Activated CD8-positive, alpha-beta memory T cell treated with anti-CD3 and anti-CD28 coated beads, Interleukin-2, amount 10 ng/mL, durations not matched to agents 7 days and 5 days (primary cell): Measurements from ENCODE around the gene RBM47. TPM values are rescaled to one million over a fixed set of nuclear protein-coding genes. Genes with fewer than 3 reads are reported as not detected.
"Not testable (repeated sequence)": the region's sequence is repeated elsewhere in the genome, so short reads cannot be mapped to it uniquely, and the experiment has no call there.

ENCODE experiments used
- ATAC-seq: fragments of 150-1000 bp; cut with Tn5 transposase; one replicate; pipeline ENCODE4 v1.10.0; 2021; ENCODE audit warnings: moderate library complexity
- CTCF ChIA-PET: fragments of 350-600 bp; sonication (Branson Sonifier 250); formaldehyde crosslinking; loops from one replicate; lab custom pipeline; 2021; ENCODE audit warnings: antibody characterized with exemption; lab: Charles Lee
- DNase-seq: peaks from one replicate; pipeline ENCODE4 v3.0.0-alpha.2; 2020
- H3K27ac Mint-ChIP-seq: one replicate; pipeline ENCODE4 v1.8.0; 2021; ENCODE audit warnings: mild to moderate bottlenecking, mixed read lengths
- H3K27me3 Mint-ChIP-seq: one replicate; pipeline ENCODE4 v1.8.0; 2021; ENCODE audit warnings: mixed read lengths
- H3K36me3 Mint-ChIP-seq: one replicate; pipeline ENCODE4 v1.8.0; 2021; ENCODE audit warnings: mild to moderate bottlenecking, mixed read lengths
- H3K4me1 Mint-ChIP-seq: one replicate; pipeline ENCODE4 v1.8.0; 2021; ENCODE audit warnings: mixed read lengths
- H3K4me3 Mint-ChIP-seq: one replicate; pipeline ENCODE4 v1.8.0; 2021; ENCODE audit warnings: mild to moderate bottlenecking, moderate library complexity, mixed read lengths
- H3K9me3 Mint-ChIP-seq: one replicate; pipeline ENCODE4 v1.8.0; 2022; ENCODE audit warnings: low read depth, mixed read lengths
- total RNA-seq, 2 experiments: library from RNA; stranded (reverse); gene quantifications; one replicate each; pipeline ENCODE4 v1.2.3, GENCODE V29; 2021

Gene RBM47
- total RNA-seq, 2 experiments from 2014 or later, result 2.2 to 2.3 TPM

- no peak overlapping the region for H3K27ac Mint-ChIP-seq
- no peak for DNase-seq
- peaks cover 2% of the 10 kb centered on the region for H3K36me3 Mint-ChIP-seq
- peaks cover 14% of the 10 kb centered on the region for H3K4me1 Mint-ChIP-seq
- H3K9me3 Mint-ChIP-seq, result no peaks in the 10 kb centered on the region
- peaks cover 15% of the 10 kb centered on the region for H3K27me3 Mint-ChIP-seq
- ATAC-seq, result peak; percentile 51
- no peak overlapping the region for H3K4me3 Mint-ChIP-seq
- CTCF ChIA-PET, result interaction anchor here (0.6 kb wide), 2 partner anchors 72 to 78 kb away, joined by 3 to 4 read pairs; no protein-coding TSS in a partner anchor
These were observed 162.9 kb downstream of the RBM47 start for GRCh38 chr4:40466789-40467188.

- Mint-ChIP-seq H3K27ac (no peak overlapping the region), H3K36me3 (peaks cover 2% of the 10 kb centered on the region), H3K4me3 (no peak overlapping the region), H3K4me1 (peaks cover 14% of the 10 kb centered on the region), H3K27me3 (peaks cover 9% of the 10 kb centered on the region), H3K9me3 (no peaks in the 10 kb centered on the region)
- CTCF ChIA-PET, result no interaction called here
- ATAC-seq (no peak), DNase-seq (no peak)
These were observed 167.3 kb downstream of the RBM47 start for GRCh38 chr4:40462326-40462725.

GRCh38 chr4:40461879-40462278 lies 167.8 kb downstream of the RBM47 start:
- Mint-ChIP-seq H3K27ac (no peak overlapping the region), H3K4me3 (no peak overlapping the region), H3K9me3 (no peaks in the 10 kb centered on the region), H3K4me1 (peaks cover 12% of the 10 kb centered on the region), H3K27me3 (peaks cover 9% of the 10 kb centered on the region), H3K36me3 (peaks cover 2% of the 10 kb centered on the region)
- CTCF ChIA-PET, result no interaction called here
- no peak for ATAC-seq
- DNase-seq, result no peak

GRCh38 chr4:40461062-40461461 lies 168.6 kb downstream of the RBM47 start:
- CTCF ChIA-PET, result no interaction called here
- no peaks in the 10 kb centered on the region for H3K36me3 Mint-ChIP-seq
- peaks cover 8% of the 10 kb centered on the region for H3K4me1 Mint-ChIP-seq
- H3K27ac Mint-ChIP-seq, result no peak overlapping the region
- H3K27me3 Mint-ChIP-seq, result peaks cover 9% of the 10 kb centered on the region
- H3K9me3 Mint-ChIP-seq, result no peaks in the 10 kb centered on the region
- H3K4me3 Mint-ChIP-seq, result no peak overlapping the region
- DNase-seq (no peak), ATAC-seq (no peak)

GRCh38 chr4:40458683-40459082 lies 171.0 kb downstream of the RBM47 start:
- no peak overlapping the region for H3K4me3 Mint-ChIP-seq
- no peaks in the 10 kb centered on the region for H3K36me3 Mint-ChIP-seq
- peaks cover 3% of the 10 kb centered on the region for H3K4me1 Mint-ChIP-seq
- no peak overlapping the region for H3K27ac Mint-ChIP-seq
- CTCF ChIA-PET, result interaction anchor here (1.0 kb wide), 1 partner anchor 19 kb away, joined by 3 read pairs; no protein-coding TSS in a partner anchor
- H3K27me3 Mint-ChIP-seq, result peaks cover 6% of the 10 kb centered on the region
- DNase-seq (no peak), ATAC-seq (no peak)
- H3K9me3 Mint-ChIP-seq, result no peaks in the 10 kb centered on the region

- ATAC-seq (no peak), DNase-seq (no peak)
- peaks cover 3% of the 10 kb centered on the region for H3K4me1 Mint-ChIP-seq
- no peaks in the 10 kb centered on the region for H3K9me3 Mint-ChIP-seq
- no peak overlapping the region for H3K27ac Mint-ChIP-seq
- H3K27me3 Mint-ChIP-seq, result peaks cover 6% of the 10 kb centered on the region
- CTCF ChIA-PET, result interaction anchor here (1.0 kb wide), 1 partner anchor 18 kb away, joined by 3 read pairs; no protein-coding TSS in a partner anchor
- no peak overlapping the region for H3K4me3 Mint-ChIP-seq
- H3K36me3 Mint-ChIP-seq, result no peaks in the 10 kb centered on the region
These were observed 171.6 kb downstream of the RBM47 start for GRCh38 chr4:40458109-40458508.

GRCh38 chr4:40455340-40455902 lies 174.2 kb downstream of the RBM47 start:
- DNase-seq (no peak), ATAC-seq (no peak)
- no peak overlapping the region for H3K4me3 Mint-ChIP-seq
- H3K36me3 Mint-ChIP-seq, result no peaks in the 10 kb centered on the region
- CTCF ChIA-PET, result no interaction called here
- no peaks in the 10 kb centered on the region for H3K9me3 Mint-ChIP-seq
- no peak overlapping the region for H3K27ac Mint-ChIP-seq
- no peaks in the 10 kb centered on the region for H3K27me3 Mint-ChIP-seq
- H3K4me1 Mint-ChIP-seq, result peaks cover 12% of the 10 kb centered on the region

GRCh38 chr4:40454816-40455215 lies 174.8 kb downstream of the RBM47 start:
- Mint-ChIP-seq H3K4me1 (peaks cover 12% of the 10 kb centered on the region), H3K27ac (no peak overlapping the region), H3K4me3 (no peak overlapping the region), H3K27me3 (no peaks in the 10 kb centered on the region), H3K9me3 (no peaks in the 10 kb centered on the region), H3K36me3 (no peaks in the 10 kb centered on the region)
- ATAC-seq, result no peak
- CTCF ChIA-PET, result no interaction called here
- no peak for DNase-seq

- no peaks in the 10 kb centered on the region for H3K27me3 Mint-ChIP-seq
- H3K9me3 Mint-ChIP-seq, result no peaks in the 10 kb centered on the region
- DNase-seq (no peak), ATAC-seq (no peak)
- CTCF ChIA-PET, result no interaction called here
- H3K27ac Mint-ChIP-seq, result no peak overlapping the region
- H3K4me3 Mint-ChIP-seq, result no peak overlapping the region
- no peaks in the 10 kb centered on the region for H3K36me3 Mint-ChIP-seq
- H3K4me1 Mint-ChIP-seq, result peaks cover 12% of the 10 kb centered on the region
These were observed 175.8 kb downstream of the RBM47 start for GRCh38 chr4:40453912-40454311.

- DNase-seq (no peak), ATAC-seq (no peak)
- H3K36me3 Mint-ChIP-seq, result no peaks in the 10 kb centered on the region
- no peak overlapping the region for H3K4me3 Mint-ChIP-seq
- no peaks in the 10 kb centered on the region for H3K9me3 Mint-ChIP-seq
- H3K27ac Mint-ChIP-seq, result no peak overlapping the region
- peaks cover 10% of the 10 kb centered on the region for H3K4me1 Mint-ChIP-seq
- CTCF ChIA-PET, result no interaction called here
- H3K27me3 Mint-ChIP-seq, result no peaks in the 10 kb centered on the region
These were observed 180.8 kb downstream of the RBM47 start for GRCh38 chr4:40448875-40449274.

GRCh38 chr4:40446839-40447238 lies 182.8 kb downstream of the RBM47 start:
- no peak overlapping the region for H3K4me3 Mint-ChIP-seq
- H3K27me3 Mint-ChIP-seq, result no peaks in the 10 kb centered on the region
- DNase-seq, result no peak
- no peak for ATAC-seq
- no peaks in the 10 kb centered on the region for H3K36me3 Mint-ChIP-seq
- no peaks in the 10 kb centered on the region for H3K9me3 Mint-ChIP-seq
- no peak overlapping the region for H3K27ac Mint-ChIP-seq
- H3K4me1 Mint-ChIP-seq, result peaks cover 5% of the 10 kb centered on the region
- CTCF ChIA-PET, result interaction anchor here (1.6 kb wide), 1 partner anchor 121 kb away, joined by 4 read pairs; no protein-coding TSS in a partner anchor

GRCh38 chr4:40446261-40446750 lies 183.4 kb downstream of the RBM47 start:
- not testable (repeated sequence) for H3K4me1 Mint-ChIP-seq, H3K27me3 Mint-ChIP-seq, H3K27ac Mint-ChIP-seq, ATAC-seq, H3K36me3 Mint-ChIP-seq, DNase-seq, H3K9me3 Mint-ChIP-seq, H3K4me3 Mint-ChIP-seq
- CTCF ChIA-PET, result interaction anchor here (1.6 kb wide), 1 partner anchor 121 kb away, joined by 4 read pairs; no protein-coding TSS in a partner anchor

- peaks cover 3% of the 10 kb centered on the region for H3K4me1 Mint-ChIP-seq
- DNase-seq, result no peak
- no peaks in the 10 kb centered on the region for H3K9me3 Mint-ChIP-seq
- peaks cover 2% of the 10 kb centered on the region for H3K27me3 Mint-ChIP-seq
- H3K27ac Mint-ChIP-seq, result no peak overlapping the region
- H3K4me3 Mint-ChIP-seq, result no peak overlapping the region
- no peak for ATAC-seq
- CTCF ChIA-PET, result interaction anchor here (1.6 kb wide), 1 partner anchor 120 kb away, joined by 4 read pairs; no protein-coding TSS in a partner anchor
- no peaks in the 10 kb centered on the region for H3K36me3 Mint-ChIP-seq
These were observed 184.0 kb downstream of the RBM47 start for GRCh38 chr4:40445671-40446070.

- H3K27ac Mint-ChIP-seq, result no peak overlapping the region
- DNase-seq, result no peak
- H3K27me3 Mint-ChIP-seq, result peaks cover 14% of the 10 kb centered on the region
- CTCF ChIA-PET, result interaction anchor here (1.9 kb wide), 1 partner anchor 11 kb away, joined by 8 read pairs; no protein-coding TSS in a partner anchor
- H3K4me1 Mint-ChIP-seq, result peaks cover 10% of the 10 kb centered on the region
- no peak for ATAC-seq
- no peaks in the 10 kb centered on the region for H3K9me3 Mint-ChIP-seq
- H3K36me3 Mint-ChIP-seq, result peaks cover 7% of the 10 kb centered on the region
- no peak overlapping the region for H3K4me3 Mint-ChIP-seq
These were observed 188.2 kb downstream of the RBM47 start for GRCh38 chr4:40441430-40441829.
